ENCODE data around the gene PRAMEF1. TPM values are rescaled to one million over a fixed set of nuclear protein-coding genes. Genes with fewer than 3 reads are reported as not detected.

PRAMEF1 gene
- total and polyA plus RNA-seq, 10 of the 15 experiments (the other 5 are each of a cell fraction or from before 2014, with no cell fraction given): not detected

GRCh38 chr1:12763479-12763878, 27.7 kb upstream of the PRAMEF1 start:
- CTCF ChIA-PET: no interaction called here
- Histone ChIP-seq H3K27ac (ENCODE audit: control insufficient read depth, insufficient read depth) (no peak overlapping the region), H3K27me3 (replicated peaks in 1 of 2; ENCODE audit: control insufficient read depth in 2 of 2, insufficient read depth in 2 of 2, low read length in 1 of 2) (peaks cover 0 to 3% of the 10 kb centered on the region in 2 experiments; a peak in 2 of 4 replicates), H2AFZ (ENCODE audit: control insufficient read depth, low read depth, low read length) (no peak overlapping the region), H4K20me1 (ENCODE audit: control insufficient read depth, insufficient read depth) (no peaks in the 10 kb centered on the region), H3K4me2 (ENCODE audit: control insufficient read depth, insufficient read depth) (no peak overlapping the region), H3K9ac (ENCODE audit: control insufficient read depth, insufficient read depth, low read length) (no peak overlapping the region), H3K9me3 (replicated peaks; ENCODE audit: control insufficient read depth, insufficient read depth, low read length) (no peaks in the 10 kb centered on the region), H3K36me3 (ENCODE audit: control insufficient read depth in 2 of 2, insufficient read depth in 2 of 2, low read length in 1 of 2) (no peaks in the 10 kb centered on the region), H3K79me2 (ENCODE audit: control insufficient read depth, insufficient read depth, low read length) (no peaks in the 10 kb centered on the region), H3K4me3 (no peak overlapping the region), H3K4me1 (ENCODE audit: control insufficient read depth, insufficient read depth, low read length) (no peaks in the 10 kb centered on the region)
- BruUV-seq (replicated peaks): no TSS peak
- RAD21 ChIA-PET (ENCODE audit: unreplicated experiment): no interaction called here
- ATAC-seq: no peak
- intact Hi-C loops (cut with micrococcal nuclease; ENCODE audit: unreplicated experiment) (no loop called here), in situ Hi-C loops (cut with MboI) (no loop called here)
- SMC1A ChIA-PET (ENCODE audit: uncharacterized antibody, unreplicated experiment): no interaction called here
- FAIRE-seq: no peak
- DNase-seq (ENCODE audit: low read depth, low spot score): no peak
- 23% methylated on average over 4 of the region's 4 CpGs for WGBS (ENCODE audit: insufficient coverage, insufficient replicate concordance, low lambda C conversion rate, missing lambda C conversion rate)
- no peak for TF ChIP-seq E4F1 (IDR thresholded peaks at IDR 0.05; ENCODE audit: borderline replicate concordance, partially characterized antibody)
- TF ChIP-seq ESRRA (IDR thresholded peaks at IDR 0.05; ENCODE audit: low read length): no peak
- TF ChIP-seq TAF1 (IDR thresholded peaks at IDR 0.05; ENCODE audit: borderline replicate concordance, low read depth, low read length): no peak
- no peak for TF ChIP-seq ATF7 (IDR thresholded peaks at IDR 0.05; ENCODE audit: low read depth)
- TF ChIP-seq FOS (IDR thresholded peaks at IDR 0.05; ENCODE audit: borderline replicate concordance, extremely low read depth, insufficient read length): no peak
- TF ChIP-seq YY1 (IDR thresholded peaks at IDR 0.05; ENCODE audit: low read depth, low read length): no peak
- TF ChIP-seq BACH1 (IDR thresholded peaks at IDR 0.05; ENCODE audit: borderline replicate concordance): no peak
- TF ChIP-seq HSF1 (IDR thresholded peaks at IDR 0.05; ENCODE audit: low read depth, low read length): no peak
- POLR2A ChIA-PET: no interaction called here
